Activated T-helper 17 cell treated with anti-CD3 and anti-CD28 coated beads, Interleukin-2, amount 50 U/mL, for 72 hours (primary cell): ENCODE results near the gene ABCD1. TPM values are rescaled to one million over a fixed set of nuclear protein-coding genes. Genes with fewer than 3 reads are reported as not detected.
"Not testable (repeated sequence)": the region's sequence is repeated elsewhere in the genome, so short reads cannot be mapped to it uniquely, and the experiment has no call there.

Experiments used
- ATAC-seq: fragments of 150-1000 bp; cut with Tn5 transposase; replicated peaks from 2 replicates; pipeline ENCODE4 v1.10.0; 2021; ENCODE audit warnings: mild to moderate bottlenecking, moderate library complexity
- H3K27ac Mint-ChIP-seq: one replicate; pipeline ENCODE4 v1.8.0; 2022; ENCODE audit warnings: mixed read lengths
- H3K27me3 Mint-ChIP-seq: one replicate; pipeline ENCODE4 v1.8.0; 2022; ENCODE audit warnings: mixed read lengths
- H3K36me3 Mint-ChIP-seq: one replicate; pipeline ENCODE4 v1.8.0; 2022; ENCODE audit warnings: low read depth, mild to moderate bottlenecking, mixed read lengths
- H3K4me1 Mint-ChIP-seq: one replicate; pipeline ENCODE4 v1.8.0; 2022; ENCODE audit warnings: mixed read lengths
- H3K4me3 Mint-ChIP-seq: one replicate; pipeline ENCODE4 v1.8.0; 2022; ENCODE audit warnings: mild to moderate bottlenecking, mixed read lengths
- H3K9me3 Mint-ChIP-seq: one replicate; pipeline ENCODE4 v1.8.0; 2022; ENCODE audit warnings: mixed read lengths
- total RNA-seq, 2 donors: library from RNA; stranded (reverse); gene quantifications; one replicate each; pipeline ENCODE4 v1.2.3, GENCODE V29; 2022

Gene ABCD1
- total RNA-seq, 2 donors from 2014 or later: 6.7 to 9.4 TPM

DNA sequence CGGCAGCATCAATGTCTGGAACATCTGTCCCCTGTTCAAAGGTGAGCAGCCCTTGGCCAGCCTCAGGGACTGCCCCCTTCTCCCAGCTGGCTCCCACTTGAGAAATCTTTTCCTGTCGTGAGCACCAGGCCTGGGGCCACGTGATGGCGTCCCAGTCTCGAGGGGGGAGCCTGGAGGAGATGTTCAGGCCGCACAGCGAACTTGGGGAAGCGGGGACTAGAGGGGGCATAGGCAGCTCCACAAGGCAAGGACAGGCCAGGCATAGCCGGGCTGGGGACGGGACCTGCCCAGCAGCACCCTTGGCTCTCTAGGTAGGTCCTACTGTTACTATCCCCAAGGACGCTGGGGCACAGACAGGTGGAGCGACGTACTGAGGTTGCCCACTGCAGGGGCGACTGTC is 34.2 kb upstream of the ABCD1 start:
- Mint-ChIP-seq H3K27me3 (no peaks in the 10 kb centered on the region), H3K4me1 (no peaks in the 10 kb centered on the region), H3K36me3 (no peaks in the 10 kb centered on the region), H3K4me3 (no peak overlapping the region), H3K27ac (no peak overlapping the region), H3K9me3 (no peaks in the 10 kb centered on the region)
- ATAC-seq: no peak

DNA sequence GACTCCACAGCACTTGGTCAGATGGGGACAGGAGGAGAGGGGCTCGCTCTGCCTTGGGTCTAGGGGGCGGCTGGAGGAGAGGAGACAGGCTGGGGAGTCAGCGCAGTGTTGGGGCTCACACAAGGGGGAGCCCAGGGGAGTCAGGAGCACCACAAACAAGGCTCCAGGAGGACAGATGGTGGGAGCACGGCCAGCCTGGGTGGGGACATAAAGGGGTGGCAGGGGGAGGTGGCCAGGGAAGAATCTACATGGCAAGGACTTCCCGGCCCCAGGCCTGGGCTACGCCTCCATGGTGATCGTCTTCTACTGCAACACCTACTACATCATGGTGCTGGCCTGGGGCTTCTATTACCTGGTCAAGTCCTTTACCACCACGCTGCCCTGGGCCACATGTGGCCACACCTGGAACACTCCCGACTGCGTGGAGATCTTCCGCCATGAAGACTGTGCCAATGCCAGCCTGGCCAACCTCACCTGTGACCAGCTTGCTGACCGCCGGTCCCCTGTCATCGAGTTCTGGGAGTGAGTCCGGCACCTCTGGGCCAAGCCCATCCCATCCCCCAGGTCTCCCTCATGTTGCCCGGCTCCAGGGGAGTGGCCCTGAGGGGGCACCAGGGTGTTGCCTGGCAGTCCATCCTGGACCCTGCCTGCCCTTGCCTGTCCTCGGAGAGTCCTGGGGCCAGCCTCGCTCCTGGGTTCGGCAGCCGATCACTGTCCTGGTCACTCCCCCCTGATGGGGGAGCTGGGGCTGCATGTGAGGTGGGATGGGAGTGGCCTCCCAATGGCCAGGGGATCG is 33.4 kb upstream of the ABCD1 start:
- H3K36me3 Mint-ChIP-seq, H3K9me3 Mint-ChIP-seq, ATAC-seq, H3K27ac Mint-ChIP-seq, H3K4me1 Mint-ChIP-seq, H3K27me3 Mint-ChIP-seq, H3K4me3 Mint-ChIP-seq: not testable (repeated sequence)

GRCh38 chrX:153692003-153692402 is 32.7 kb upstream of the ABCD1 start:
- Mint-ChIP-seq H3K36me3 (peaks cover 5% of the 10 kb centered on the region), H3K4me1 (no peaks in the 10 kb centered on the region), H3K27me3 (no peaks in the 10 kb centered on the region), H3K4me3 (no peak overlapping the region), H3K9me3 (no peaks in the 10 kb centered on the region), H3K27ac (no peak overlapping the region)
- no peak for ATAC-seq

- no peak for ATAC-seq
- Mint-ChIP-seq H3K4me1 (no peaks in the 10 kb centered on the region), H3K27me3 (no peaks in the 10 kb centered on the region), H3K9me3 (no peaks in the 10 kb centered on the region), H3K36me3 (peaks cover 11% of the 10 kb centered on the region), H3K4me3 (no peak overlapping the region), H3K27ac (no peak overlapping the region)
These were observed 32.0 kb upstream of the ABCD1 start for GRCh38 chrX:153692611-153693156.

DNA sequence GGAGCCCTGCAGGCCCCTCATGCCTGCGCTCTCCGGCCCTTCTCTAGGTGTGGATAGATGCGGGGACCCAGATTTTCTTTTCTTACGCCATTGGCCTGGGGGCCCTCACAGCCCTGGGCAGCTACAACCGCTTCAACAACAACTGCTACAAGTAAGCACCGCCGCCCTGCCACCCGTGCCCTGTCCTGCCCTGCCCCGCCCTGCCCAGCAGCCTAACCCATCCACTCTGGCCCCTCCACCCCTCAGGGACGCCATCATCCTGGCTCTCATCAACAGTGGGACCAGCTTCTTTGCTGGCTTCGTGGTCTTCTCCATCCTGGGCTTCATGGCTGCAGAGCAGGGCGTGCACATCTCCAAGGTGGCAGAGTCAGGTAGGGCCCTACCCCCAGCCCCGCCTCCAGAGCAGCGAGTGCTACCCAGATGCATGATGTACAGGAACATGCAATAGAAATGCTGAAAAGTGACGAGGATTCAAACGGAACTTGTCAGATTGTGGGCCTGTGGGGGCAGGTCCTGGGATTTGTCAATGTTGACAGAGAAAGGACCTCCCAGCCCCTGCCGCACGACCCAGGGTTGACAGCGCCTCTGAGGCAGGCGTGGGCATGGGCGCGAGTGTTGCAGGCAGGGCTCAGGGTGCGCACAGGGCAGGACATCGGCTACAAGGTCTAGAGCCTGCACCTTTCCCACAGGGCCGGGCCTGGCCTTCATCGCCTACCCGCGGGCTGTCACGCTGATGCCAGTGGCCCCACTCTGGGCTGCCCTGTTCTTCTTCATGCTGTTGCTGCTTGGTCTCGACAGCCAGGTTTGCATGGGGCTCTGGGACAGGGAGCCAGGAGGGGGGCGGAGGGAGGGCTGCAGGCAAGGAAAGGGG is 31.2 kb upstream of the ABCD1 start:
- no peak for ATAC-seq
- Mint-ChIP-seq H3K27ac (no peak overlapping the region), H3K9me3 (no peaks in the 10 kb centered on the region), H3K36me3 (peaks cover 19% of the 10 kb centered on the region), H3K4me3 (no peak overlapping the region), H3K27me3 (no peaks in the 10 kb centered on the region), H3K4me1 (no peaks in the 10 kb centered on the region)

DNA sequence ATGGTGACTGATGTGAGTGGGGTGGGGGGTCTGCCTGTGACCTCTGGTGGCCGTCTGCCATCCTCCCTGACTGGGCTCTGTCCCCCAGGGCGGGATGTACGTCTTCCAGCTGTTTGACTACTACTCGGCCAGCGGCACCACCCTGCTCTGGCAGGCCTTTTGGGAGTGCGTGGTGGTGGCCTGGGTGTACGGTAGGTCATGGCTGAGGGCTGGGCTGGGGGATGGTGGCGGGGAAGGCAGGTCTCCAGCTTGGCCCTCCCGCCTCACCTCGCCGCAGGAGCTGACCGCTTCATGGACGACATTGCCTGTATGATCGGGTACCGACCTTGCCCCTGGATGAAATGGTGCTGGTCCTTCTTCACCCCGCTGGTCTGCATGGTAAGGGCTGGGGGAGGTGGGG is 30.4 kb upstream of the ABCD1 start:
- not testable (repeated sequence) for H3K27ac Mint-ChIP-seq, H3K4me3 Mint-ChIP-seq, H3K27me3 Mint-ChIP-seq, ATAC-seq, H3K9me3 Mint-ChIP-seq, H3K4me1 Mint-ChIP-seq
- peaks cover 26% of the 10 kb centered on the region for H3K36me3 Mint-ChIP-seq

DNA sequence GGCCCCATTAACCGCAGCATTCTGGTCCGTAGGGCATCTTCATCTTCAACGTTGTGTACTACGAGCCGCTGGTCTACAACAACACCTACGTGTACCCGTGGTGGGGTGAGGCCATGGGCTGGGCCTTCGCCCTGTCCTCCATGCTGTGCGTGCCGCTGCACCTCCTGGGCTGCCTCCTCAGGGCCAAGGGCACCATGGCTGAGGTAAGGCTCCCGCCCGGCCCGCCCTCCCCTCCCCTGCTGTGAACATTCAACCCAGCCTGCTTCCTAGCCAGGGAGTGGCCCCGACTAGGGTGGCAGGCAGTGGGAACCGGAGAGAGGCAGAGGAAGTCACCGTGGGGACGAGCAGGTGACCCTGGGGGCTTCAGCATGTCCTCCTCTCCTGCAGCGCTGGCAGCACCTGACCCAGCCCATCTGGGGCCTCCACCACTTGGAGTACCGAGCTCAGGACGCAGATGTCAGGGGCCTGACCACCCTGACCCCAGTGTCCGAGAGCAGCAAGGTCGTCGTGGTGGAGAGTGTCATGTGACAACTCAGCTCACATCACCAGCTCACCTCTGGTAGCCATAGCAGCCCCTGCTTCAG is 29.9 kb upstream of the ABCD1 start:
- H3K27me3 Mint-ChIP-seq: no peaks in the 10 kb centered on the region
- H3K4me3 Mint-ChIP-seq: no peak overlapping the region
- ATAC-seq: no peak
- no peaks in the 10 kb centered on the region for H3K9me3 Mint-ChIP-seq
- no peak overlapping the region for H3K27ac Mint-ChIP-seq
- no peaks in the 10 kb centered on the region for H3K4me1 Mint-ChIP-seq
- peaks cover 26% of the 10 kb centered on the region for H3K36me3 Mint-ChIP-seq

DNA sequence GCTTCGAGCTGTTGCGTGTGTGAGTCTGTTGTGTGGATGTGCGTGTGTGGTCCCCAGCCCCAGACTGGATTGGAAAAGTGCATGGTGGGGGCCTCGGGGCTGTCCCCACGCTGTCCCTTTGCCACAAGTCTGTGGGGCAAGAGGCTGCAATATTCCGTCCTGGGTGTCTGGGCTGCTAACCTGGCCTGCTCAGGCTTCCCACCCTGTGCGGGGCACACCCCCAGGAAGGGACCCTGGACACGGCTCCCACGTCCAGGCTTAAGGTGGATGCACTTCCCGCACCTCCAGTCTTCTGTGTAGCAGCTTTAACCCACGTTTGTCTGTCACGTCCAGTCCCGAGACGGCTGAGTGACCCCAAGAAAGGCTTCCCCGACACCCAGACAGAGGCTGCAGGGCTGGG is 28.6 kb upstream of the ABCD1 start:
- Mint-ChIP-seq H3K9me3 (no peaks in the 10 kb centered on the region), H3K27me3 (no peaks in the 10 kb centered on the region), H3K27ac (no peak overlapping the region), H3K4me1 (no peaks in the 10 kb centered on the region), H3K36me3 (peaks cover 26% of the 10 kb centered on the region), H3K4me3 (no peak overlapping the region)
- no peak for ATAC-seq

GRCh38 chrX:153696538-153696937 is 28.1 kb upstream of the ABCD1 start:
- H3K9me3 Mint-ChIP-seq, H3K4me3 Mint-ChIP-seq, H3K27ac Mint-ChIP-seq, ATAC-seq, H3K27me3 Mint-ChIP-seq, H3K4me1 Mint-ChIP-seq: not testable (repeated sequence)
- peaks cover 26% of the 10 kb centered on the region for H3K36me3 Mint-ChIP-seq

DNA sequence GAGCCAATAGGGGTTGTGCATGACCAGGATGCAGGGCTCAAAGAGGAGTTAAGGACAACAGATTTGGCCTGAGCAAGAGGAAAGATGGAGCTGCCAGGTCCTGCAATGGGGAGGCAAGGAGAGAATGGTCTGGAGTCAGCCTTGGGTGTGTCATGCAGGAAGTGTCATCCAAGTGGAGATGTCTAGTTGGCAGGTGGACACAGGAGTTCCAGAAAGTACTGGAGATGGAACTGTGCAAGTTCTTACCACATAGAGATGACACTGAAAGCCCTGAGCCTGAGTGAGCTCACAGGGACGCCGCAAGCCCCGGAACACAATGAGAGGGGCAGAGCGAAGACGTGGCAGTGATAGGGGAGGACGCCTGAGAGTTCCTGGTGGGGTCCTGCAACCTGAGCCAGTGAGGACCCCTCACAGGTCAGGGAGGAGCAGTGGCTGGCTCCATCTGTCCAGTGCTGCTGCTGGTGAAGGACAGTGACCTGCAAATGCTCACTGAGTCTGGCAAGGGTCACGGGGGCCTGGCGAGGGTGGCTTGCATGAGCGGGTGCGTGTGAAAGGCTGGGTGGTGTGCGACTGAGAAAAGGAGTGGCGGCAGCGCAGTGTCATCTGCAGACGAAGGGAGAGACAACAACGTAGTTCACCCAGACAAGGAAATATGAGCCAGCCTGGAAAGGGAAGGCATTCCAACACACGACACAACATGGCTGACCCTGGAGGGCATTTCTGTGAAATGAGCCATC is 27.5 kb upstream of the ABCD1 start:
- H3K36me3 Mint-ChIP-seq: peaks cover 30% of the 10 kb centered on the region
- H3K27me3 Mint-ChIP-seq, H3K27ac Mint-ChIP-seq, ATAC-seq, H3K4me1 Mint-ChIP-seq, H3K4me3 Mint-ChIP-seq, H3K9me3 Mint-ChIP-seq: not testable (repeated sequence)

DNA sequence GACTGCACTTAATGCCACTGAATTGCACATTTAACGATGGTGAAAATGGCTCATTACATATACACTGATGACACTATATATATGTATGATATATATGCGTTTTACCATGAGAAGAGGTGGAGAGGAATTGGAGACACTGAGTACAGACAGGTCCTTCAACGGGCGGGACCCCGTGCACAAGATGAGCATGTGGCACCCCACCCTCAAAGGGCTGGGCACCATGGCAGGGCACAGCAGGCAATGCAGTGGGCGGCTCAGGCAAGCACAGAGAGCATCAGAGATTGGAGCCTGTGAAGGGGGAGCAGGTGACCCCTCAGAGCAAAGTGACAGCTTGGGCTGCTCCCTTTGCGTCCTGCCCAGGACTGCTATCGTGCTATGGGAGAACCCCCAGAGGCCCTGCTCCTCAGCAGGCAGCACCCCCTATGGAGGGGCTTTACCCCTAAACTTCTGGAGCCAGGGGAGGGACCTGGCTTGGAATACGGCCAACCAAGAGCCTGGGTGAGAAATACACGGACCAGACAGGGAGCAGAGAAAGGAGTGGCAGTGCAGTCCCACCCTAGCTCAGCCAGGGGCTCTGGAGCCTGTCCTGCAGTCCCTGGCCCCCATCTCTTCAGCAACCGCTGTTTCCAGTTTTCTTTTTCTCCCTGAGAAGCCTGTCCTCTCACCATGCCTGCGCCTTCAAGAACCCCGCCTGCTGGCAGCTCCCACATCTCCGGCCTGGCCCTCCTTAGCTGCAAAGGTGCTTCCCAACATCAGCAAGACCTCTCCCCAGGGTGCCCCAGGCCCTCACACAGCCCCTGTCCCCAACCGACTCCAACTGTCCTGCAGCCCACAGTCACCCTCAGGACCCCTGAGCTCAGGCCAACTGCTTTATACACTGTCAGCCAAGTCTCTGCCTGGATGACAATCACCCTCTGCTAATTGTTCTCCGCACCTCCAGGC is 26.5 kb upstream of the ABCD1 start:
- Mint-ChIP-seq H3K9me3 (no peaks in the 10 kb centered on the region), H3K4me3 (no peak overlapping the region), H3K36me3 (peaks cover 40% of the 10 kb centered on the region), H3K27me3 (no peaks in the 10 kb centered on the region), H3K27ac (no peak overlapping the region), H3K4me1 (no peaks in the 10 kb centered on the region)
- no peak for ATAC-seq

GRCh38 chrX:153699210-153699783 is 25.4 kb upstream of the ABCD1 start:
- peaks cover 47% of the 10 kb centered on the region for H3K36me3 Mint-ChIP-seq
- not testable (repeated sequence) for H3K4me3 Mint-ChIP-seq, H3K27me3 Mint-ChIP-seq, H3K4me1 Mint-ChIP-seq, H3K9me3 Mint-ChIP-seq, ATAC-seq, H3K27ac Mint-ChIP-seq

DNA sequence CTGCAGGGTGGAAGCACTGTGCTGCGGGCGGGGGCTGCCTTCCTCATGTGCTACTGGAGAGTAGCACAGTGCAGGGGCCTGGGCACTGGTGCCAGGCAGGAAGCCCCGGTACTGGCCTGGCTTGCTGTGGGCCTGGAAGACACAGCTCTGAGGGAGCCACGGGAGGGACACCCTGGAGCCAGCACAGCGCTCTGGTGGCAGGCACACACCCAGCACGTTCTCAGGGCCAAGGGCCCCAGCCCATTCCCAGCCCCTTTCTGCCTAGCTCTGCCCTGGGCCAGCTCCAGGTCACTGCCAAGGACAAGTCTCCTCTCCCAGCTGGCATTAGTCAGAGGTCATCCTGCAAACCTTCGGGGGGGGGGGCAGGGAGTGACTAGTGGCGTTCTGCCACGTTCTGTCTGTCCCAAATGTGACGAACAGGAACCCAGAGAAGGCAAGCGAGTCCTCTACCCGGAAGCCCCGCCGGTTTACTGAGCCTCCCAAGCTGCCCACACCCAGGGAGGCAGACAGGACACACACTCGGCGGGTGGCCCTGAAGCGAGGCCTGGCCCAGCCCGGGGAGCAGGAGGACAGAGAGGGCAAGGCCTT is 24.8 kb upstream of the ABCD1 start:
- H3K9me3 Mint-ChIP-seq, H3K27me3 Mint-ChIP-seq: not testable (repeated sequence)
- peaks cover 47% of the 10 kb centered on the region for H3K36me3 Mint-ChIP-seq

More for the DNA sequence above, 24.8 kb upstream of the ABCD1 start:
- not testable (repeated sequence) for H3K4me3 Mint-ChIP-seq, H3K27ac Mint-ChIP-seq, H3K4me1 Mint-ChIP-seq, ATAC-seq
